ENCODE measurements around the gene PRSS48.
"Not testable (repeated sequence)": the region's sequence is repeated elsewhere in the genome, so short reads cannot be mapped to it uniquely, and the experiment has no call there.

PRSS48 gene

DNA sequence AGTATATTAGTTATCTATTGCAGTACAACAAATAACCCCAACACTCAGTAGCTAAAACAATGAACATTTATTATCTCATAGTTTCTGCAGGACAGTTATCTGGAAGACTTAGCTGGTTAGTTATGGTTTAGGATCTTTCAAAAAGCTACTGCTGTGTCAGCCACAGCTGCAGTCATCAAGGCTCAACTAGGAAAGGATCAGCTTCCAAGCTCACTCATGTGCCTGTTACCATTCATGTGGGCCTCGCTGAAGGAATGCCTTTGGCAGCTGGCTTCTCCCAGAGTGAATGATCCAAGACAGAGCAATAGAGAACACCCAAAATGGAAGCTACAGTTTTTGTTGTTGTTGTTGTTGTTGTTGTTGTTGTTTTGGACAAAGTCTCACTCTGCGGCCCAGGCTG is 13.5 kb upstream of the PRSS48 start:
- no peak for DNase-seq (ENCODE audit: low spot score)

DNA sequence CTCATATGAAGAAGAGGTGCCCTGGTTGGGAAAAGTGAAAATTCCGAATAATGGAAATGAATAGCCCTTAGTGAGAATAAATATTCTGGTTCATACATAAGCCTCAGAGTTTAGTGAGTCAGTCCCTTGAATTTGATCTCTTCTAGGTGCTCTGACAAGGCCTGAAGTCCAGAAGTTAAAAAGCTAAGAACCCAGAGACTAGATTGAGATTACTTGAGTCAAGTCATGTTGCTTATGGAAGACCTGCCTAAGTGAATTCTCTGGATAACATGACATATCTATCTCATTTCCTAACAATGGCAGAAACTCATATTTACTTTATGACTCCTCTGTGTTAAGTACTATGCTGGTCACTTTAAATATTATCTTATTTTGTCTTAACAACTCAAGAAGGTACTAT is 10.5 kb upstream of the PRSS48 start:
- no peak for DNase-seq (ENCODE audit: low spot score)

DNA sequence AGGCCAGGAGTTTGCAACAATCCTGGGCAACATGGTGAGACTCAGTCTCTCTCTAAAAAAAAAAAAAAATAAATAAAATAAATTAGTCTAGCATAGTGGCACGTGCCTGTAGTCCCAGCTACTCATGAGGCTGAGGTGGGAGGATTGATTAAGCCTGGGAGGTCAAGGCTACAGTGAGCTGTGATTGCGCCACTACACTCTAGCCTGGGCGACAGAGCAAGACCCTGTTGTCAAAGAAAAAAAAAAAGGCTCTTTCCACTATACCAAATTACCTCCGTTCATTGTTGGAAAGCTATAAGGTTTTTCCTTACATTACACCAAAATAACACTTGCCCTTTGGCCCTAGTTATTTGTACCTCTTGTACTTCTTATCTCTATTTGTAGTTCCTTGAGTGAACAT is 9.9 kb upstream of the PRSS48 start:
- DNase-seq (ENCODE audit: low spot score), result no peak

DNA sequence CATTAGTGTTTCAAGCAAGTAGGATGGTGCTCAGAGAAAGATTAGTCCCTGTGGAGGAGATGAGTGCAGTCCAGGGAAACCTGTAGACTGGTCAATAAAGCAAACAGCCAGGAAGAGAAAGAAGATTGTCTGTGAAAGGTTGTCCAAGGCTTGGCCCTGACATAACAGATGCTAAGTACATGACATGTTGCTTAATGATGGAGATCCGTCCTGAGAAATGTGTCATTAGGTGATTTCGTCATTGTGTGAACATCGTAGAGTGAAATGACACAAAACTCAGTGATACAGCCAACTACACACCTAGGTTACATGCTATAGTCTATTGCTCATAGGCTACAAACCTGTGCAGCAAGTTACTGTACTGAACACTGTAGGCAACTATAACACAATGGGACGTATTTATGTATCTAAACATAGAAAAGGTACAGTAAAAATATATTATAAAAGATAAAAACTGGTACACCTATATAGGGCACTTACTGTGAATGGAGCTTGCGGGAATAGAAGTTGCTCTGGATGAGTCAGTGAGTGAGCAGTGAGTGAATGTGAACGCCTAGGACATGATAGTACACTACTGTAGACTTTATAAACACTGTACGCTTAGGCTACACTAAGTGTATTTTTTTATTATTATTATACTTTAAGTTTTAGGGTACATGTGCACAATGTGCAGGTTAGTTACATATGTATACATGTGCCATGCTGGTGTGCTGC is 9.0 kb upstream of the PRSS48 start:
- no peak for DNase-seq (ENCODE audit: low spot score)

DNA sequence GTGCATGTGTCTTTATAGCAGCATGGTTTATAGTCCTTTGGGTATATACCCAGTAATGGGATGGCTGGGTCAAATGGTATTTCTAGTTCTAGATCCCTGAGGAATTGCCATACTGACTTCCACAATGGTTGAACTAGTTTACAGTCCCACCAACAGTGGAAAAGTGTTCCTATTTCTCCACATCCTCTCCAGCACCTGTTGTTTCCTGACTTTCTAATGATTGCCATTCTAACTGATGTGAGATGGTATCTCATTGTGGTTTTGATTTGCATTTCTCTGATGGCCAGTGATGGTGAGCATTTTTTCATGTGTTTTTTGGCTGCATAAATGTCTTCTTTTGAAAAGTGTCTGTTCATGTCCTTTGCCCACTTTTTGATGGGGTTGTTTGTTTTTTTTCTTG is 8.1 kb upstream of the PRSS48 start:
- DNase-seq (ENCODE audit: low spot score), result not testable (repeated sequence)

DNA sequence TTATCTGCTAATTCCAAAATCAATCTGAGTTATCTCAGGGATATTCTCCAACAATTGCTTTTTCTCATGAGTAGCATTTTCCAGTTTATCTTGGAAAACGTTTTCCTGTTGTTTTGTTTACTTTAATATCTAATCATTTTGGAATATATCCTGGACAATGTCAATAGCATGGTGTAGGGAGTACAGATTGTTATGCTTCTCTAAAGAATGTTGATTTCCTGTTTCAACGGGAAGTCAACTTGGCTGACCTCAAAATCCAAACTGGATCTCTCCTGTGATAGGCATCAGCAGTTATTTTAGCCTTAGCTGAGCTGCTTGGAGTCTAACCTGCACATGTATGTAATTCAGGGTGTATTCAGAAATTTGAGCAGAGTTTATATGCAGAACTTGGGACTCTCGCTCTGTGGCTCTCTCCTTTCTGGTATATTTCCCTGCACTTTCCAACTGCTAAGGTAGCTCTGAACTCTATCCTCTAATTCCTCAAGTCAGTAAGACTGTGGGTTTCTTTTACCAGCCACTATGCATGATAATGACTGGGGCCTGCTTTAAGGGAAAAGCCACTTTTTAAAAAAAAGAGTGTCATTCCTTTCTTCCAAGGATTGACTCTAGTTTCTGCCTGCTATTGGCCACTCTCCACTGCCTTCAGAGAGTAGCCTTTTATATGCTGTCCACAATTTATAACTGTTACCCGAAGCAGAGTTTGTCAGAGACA is 7.7 kb downstream of the PRSS48 start:
- no peak for DNase-seq (ENCODE audit: low spot score)

DNA sequence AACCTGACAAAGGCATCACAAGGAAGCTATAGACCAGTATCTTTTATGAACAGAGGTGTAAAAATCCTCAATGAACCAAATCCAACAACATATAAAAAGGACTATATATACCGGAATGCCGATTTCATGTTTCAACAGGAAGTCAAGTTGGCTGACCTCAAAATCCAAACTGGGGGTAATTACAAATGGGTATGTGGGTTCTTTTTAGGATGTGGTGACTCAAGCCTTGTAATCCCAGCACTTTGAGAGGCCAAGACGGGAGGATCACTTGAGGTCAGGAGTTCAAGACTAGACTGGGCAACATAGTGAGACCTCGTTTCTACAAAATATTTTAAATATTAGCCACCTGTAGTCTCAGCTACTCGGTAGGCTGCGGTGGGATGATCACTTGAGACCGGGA is 10.4 kb downstream of the PRSS48 start:
- no peak for DNase-seq (ENCODE audit: low spot score)

DNA sequence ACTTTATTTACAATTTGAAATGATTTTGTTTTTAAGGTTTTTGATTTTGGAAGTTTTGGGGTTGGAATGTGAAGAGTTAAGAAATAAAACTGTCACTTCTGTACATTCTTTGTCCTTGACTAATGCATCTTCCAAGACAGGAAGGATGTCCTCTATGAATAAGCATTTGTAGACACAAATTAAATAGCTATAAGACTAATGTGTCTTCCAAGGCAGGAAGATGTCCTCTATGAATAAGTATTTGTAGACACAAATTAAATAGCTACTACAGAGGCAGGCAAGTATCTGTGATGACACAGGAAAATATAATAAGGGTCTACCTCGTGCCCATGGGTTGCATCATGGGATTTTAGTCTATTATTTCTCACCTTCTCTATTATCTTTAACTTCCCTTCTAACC is 14.5 kb downstream of the PRSS48 start:
- DNase-seq (ENCODE audit: low spot score), result no peak

DNA sequence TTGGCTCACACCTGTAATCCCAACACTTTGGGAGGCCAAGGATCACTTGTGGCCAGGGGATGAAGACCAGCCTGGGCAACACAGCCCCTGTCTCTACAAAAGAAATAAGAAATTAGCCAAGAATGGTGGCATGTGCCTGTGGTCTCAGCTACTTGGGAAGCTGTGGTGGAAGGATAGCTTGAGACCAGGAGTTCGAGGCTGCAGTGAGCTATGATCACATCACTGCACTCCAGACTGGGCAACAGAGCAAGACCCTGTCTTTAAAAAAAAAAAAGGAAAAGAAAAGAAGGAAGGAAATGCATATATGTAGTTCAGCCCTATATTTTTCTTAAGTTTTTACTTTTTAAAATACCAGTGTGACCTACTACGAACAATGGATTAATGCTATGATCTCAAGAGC is 15.1 kb downstream of the PRSS48 start:
- DNase-seq (ENCODE audit: low spot score), result no peak

DNA sequence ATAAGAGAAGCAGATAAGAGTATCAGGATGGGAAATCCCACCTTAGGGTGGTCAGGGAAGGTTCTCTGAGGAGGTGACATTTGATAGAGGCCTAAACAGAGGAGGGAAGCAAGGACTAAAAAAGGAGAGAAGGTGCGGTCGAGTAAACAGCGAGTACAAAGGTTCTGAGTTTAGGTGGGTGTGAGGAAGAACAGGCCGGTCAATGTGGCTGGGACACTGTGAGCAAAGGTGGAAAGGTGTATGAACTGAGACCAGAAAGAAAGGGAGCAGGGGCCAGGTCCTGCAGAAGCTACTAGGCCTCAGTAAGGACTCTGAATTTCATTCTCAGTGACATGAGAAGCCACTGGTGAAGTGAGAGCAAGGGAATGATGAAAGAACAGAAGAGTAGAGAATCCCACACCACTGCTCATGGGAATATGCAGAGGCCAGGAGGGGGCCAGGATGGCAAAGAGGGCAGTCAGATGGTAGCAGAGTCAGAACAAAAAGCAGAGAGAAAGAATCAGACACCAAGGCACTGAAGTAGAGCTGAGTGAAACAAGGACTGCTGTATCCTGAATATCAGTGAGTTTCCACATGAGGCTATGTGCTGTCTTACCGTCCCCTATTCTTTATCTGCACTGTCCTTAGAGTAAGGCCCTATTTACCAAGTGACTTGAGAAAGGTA is 18.0 kb downstream of the PRSS48 start:
- no peak for DNase-seq (ENCODE audit: low spot score)

DNA sequence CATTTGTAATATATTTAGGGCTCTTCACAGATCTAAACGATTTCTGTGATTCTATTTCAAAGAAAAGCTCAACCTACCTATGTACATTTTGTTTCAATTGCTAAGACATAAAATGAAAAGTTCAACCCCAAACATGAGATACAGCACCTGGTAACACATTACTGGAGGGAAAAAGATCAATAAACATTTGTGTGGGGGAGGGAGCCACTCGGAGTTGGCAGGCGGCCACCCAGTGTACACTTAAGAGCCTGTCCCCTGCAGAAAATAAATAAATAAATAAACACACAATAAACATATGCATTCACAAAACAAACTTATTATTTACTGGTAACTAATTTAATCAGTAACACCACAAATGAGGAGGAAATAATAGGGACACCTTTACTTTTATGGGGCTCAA is 19.3 kb downstream of the PRSS48 start:
- DNase-seq (ENCODE audit: low spot score), result no peak

DNA sequence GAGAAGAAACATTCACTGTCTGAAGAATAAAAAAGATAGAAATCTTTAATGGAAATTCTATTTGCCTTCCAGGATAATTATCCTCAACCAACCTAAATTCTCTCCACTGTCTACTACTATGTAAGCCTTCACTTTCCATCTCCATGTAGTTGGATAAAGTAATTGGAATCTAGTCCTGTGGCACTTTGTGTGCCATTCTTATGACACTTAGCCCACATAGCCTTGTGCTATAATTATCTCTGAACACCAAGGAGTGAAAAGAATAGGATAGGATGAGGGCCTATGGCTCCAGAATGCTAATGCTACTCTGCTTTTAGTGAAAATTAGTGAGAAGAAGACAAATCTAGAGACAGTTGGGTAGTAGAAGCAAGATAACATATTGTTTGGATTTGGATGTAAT is 20.2 kb downstream of the PRSS48 start:
- no peak for DNase-seq (ENCODE audit: low spot score)

DNA sequence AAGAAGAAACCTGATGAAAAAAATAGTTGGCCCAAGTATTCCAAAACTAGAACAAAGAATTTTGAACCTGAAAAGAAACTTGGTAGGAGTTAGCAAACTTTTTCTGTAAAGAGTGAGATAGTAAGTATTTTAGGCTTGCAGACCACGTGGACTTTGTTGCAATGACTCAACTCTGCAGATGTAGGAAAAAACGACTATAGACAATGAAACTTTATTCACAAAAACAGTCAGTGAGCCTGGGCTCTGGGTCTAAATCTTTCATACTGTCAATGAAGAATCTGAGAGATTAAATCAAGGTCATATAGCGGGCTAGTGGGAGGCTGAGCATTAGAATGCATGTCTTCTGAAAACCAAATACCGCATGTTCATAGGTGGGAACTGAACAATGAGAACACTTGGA is 25.5 kb downstream of the PRSS48 start:
- no peak for DNase-seq (ENCODE audit: low spot score)

DNA sequence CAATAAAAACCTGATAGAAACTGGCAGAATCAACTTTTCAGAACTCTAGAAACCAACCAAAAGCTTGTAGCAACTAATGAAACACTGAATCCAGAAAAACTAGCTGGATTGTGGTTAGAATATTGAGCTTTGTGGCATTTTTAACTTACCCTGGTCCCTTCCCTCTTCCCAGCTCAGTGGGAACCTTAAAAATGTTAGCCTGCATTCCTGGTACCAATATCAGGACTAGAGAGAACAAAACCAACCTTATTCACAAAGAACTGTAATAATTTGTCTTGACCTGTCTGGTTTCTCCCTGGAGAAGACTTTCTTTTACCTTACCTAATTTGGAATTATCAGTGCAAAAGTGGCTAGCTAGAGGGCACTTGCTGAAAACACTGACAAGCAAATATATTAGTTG is 27.3 kb downstream of the PRSS48 start:
- no peak for DNase-seq (ENCODE audit: low spot score)

DNA sequence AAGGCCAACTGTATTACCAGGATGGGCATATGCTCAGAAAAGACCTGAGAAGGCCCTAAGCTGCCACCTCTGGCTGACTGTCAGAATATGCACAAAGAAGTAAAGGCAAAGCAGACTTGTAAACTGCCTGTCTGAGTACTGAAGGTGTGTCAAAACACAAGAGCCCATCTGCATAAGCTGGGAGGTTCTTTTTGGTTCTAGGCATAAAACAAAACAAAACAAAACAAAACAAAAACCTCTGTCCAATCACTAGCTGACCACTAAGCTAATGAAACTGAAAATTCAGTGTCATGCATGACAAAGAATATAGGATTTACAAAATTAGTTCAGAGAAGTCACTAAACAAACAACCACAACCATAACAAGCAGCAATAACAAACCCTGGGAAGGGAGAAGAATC is 27.8 kb downstream of the PRSS48 start:
- no peak for DNase-seq (ENCODE audit: low spot score)

DNA sequence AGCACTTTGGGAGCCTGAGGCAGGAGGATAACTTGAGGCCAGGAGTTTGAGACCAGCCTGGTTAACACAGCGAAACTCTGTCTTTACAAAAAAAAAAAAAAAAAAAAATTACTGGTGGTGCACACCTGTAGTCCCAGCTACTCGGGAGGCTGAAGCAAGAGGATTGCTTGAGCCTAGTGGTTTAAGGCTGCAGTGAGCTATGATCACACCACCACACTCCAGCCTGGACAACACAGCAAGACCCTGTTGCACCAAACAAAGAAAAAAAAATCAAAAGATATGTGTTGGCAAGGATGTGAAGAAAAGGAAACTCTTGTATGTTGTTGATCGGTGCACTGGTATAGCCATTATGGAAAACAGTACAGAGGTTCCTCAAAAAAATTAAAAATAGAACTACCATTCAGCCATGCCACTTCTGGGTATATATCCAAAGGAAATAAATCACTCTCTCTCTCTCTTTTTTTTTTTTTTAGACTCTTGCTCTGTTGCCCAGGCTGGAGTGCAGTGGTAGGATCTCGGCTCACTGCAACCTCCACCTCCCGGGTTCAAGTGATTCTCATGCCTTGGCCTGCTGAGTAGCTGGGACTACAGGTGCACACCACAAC is 33.3 kb downstream of the PRSS48 start:
- DNase-seq (ENCODE audit: low spot score), result no peak

DNA sequence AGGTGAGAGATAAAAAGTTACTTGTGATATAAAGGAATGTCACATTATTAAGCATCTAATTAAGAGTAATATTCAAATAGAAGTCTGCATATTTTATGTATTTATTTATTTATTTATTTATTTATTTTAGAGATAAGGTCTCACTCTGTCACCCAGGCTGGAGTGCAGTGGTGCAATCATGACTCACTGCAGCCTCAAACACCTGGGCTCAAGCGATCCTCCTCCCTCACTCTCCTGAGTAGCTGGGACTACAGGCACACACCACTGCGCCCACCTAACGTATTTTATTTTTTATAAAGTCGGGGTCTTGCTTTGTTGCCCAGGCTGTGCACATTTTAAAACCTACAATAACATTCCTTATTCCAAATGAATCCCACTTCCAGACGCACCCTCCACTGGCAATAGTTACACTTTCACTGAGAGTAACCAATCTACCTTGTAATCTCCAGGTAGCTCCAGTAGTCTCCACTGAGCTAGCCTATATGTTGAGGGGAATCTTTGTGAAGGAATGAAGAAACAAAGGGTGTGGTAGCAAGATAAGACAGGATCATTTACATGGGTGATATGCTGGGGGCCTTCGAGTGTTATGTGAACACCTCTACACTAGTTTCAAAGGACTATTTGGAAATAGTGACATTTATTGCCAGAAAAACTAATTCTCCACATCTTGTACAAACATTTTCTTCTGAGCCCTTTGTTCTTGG is 36.5 kb downstream of the PRSS48 start:
- no peak for DNase-seq (ENCODE audit: low spot score)

DNA sequence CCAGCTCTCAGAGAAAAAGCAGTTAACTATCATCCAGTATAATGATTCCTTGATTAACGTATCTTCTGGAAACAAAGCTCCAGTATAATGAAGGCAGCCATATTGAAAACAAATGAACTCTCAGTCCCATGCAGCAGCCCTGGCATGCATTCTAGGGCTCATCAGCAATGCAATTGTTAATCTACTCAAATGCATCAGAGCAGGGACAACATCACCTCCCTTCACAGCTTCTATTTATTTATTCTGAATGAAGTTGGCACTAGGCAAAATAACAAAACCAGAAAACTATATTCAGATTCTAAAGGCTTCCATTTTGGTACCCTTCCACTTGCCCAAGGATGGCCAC is 37.0 kb downstream of the PRSS48 start:
- DNase-seq (ENCODE audit: low spot score), result no peak

DNA sequence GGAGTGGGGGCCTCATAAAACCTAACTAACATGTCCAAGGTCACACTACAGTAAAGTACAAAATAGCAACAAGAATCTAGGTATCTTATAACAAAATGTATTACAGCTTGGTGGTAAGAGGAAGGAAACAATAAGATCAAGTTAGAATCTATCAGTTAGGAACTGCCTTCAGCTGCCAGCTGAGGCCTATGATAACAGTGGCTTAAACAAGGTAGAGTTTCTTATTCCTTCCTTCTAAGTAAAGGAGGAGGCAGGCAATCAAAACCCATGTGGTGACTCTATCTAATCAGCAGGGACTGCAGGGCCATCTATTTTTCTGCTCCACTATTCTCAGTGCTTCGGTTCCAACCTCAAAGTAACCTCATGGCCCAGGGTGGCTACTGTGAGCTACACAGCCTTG is 37.5 kb downstream of the PRSS48 start:
- DNase-seq (ENCODE audit: low spot score), result no peak

DNA sequence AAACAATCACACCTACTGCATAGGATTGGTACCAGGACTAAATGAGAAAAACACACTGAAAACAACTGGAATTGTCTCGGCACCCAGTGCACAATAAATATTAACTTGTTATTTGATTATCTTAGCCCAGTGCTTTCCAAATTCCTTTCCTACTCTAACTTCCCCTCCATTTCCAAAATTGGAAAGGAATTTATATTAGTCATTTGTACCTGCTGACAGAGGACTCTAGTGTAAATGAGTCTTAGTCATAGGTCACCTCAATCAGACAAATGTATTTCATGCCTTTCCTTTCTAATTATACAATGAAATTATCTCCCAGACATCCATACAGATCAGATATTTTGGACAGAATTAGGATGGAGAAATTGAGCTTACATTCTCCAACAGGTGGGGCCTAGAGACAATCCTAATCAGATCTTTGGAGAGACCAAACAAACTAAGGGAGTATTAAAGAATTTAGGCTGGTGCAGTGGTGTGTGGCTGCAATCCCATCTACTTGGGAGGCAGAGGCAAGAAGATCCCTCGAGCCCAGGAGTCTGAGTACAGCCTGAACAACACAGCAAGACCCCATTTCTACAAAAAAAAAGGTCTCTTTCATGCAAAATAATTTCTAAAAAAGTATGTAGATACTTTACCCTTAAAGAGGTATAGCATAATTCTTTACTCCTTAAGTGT is 38.4 kb downstream of the PRSS48 start:
- no peak for DNase-seq (ENCODE audit: low spot score)

DNA sequence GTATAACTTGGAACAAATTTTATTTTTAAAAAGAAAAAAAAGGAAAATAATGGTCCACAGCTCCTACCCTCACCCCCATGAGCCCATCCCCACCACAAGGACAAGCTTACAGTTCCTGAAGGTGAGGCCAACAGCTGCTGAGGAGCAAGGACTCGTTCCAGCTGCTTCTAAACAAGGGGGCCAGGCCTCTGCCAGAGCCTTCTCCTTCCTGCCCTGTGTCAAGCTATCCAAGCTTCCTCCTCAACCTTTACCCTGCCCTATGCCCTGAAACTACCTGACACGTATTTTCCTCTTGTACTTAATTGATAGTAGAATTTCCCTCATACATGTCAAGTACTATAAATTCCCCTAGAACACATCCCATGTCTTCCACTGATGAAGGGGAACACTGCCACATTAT is 39.7 kb downstream of the PRSS48 start:
- no peak for DNase-seq (ENCODE audit: low spot score)
